ENCODE results near the gene MATN1.

Gene MATN1

DNA sequence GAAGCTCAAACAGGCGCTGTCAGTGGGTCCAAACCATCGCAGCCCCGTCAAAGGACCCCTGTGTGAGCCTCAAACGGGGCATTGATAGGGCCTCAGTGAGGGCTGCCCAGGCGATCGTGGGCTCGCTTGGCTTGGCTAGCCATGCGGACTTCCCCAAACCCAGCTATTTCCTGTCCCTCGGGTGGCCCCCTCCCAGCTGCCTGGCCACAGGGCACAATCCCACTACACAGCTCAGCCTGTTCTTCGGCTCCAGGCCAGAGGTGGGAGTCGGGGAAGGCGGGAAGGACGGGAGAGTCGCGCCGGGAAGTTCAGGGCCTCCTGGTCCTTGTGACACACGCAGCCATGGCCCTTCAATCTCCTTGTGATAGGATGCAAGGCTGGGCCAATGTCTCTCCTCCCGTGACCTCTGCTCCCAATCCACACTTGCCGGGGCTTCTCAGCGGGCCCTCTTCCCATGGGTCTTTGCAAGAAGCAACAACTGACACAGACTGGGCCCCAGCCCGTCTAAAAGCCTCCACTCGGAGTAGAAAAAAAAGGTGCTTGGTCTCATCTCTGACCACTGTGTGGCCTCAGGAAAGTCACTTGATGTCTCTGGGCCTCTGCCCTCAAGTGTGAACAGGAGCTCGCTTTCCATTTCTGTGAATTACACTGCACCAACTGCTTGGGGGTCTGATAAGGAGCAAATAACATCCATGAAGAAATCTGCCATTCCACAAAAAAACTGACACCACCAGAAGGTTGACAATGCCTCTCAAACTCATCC lies 7.1 kb upstream of the MATN1 start:
- DNase-seq = peak; percentile 68

DNA sequence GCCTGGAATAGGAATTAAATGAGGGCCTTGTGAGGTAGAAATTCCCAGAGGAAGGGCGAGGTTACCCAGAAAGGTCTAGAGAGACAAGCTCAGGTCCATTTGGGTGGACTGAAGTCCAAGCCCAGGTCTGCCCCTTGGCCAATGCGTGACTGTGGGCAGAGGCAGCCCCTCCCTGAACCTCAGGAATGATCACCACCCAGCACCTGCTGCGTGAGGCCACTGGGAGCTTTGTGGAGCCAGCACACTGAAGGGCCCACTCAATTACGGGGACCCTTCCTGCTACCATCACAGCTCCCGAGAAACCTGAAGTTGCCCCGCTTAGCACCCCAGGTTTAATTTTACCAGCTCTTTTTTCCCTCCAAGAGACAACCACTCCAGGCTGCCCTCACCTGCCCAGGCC lies 6.5 kb upstream of the MATN1 start:
- DNase-seq = no peak

DNA sequence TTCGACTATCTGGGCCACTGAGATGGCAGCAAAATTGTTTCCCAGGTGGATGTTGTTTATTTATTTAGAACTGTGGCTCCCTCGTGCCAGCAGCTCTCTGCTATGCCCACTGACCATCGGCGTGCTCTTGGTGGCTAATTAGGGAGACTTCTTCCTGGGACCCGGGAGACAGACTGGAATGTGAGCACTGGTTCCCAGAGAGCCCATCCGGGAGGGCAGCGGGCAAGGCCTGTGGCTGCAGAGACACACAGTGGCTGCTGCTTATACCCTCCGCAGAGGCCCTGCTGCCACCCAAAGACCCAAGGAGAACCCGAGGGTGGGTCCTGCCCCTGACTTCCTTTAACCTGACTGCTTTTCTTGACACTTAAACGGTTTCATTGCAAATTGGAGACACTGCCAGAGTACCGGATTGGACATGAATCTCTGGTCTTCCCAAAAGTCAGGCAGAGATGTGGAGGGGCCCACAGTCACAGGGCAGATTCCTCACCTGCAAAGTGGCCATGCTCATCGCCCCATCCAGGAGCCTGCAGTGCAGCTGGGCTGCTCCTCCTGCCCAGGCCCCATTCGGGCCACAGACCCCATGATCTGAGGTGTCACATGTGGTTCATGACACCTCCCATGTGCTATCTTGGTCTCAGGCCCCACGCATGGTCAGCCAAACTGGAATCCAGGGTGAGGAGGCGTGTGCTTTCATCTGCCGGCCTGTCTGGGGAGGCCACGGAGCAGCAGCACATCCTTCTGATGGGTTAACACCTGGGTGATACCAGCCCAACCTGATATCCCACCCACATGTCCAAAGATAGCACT lies 5.7 kb upstream of the MATN1 start:
- no peak for DNase-seq

DNA sequence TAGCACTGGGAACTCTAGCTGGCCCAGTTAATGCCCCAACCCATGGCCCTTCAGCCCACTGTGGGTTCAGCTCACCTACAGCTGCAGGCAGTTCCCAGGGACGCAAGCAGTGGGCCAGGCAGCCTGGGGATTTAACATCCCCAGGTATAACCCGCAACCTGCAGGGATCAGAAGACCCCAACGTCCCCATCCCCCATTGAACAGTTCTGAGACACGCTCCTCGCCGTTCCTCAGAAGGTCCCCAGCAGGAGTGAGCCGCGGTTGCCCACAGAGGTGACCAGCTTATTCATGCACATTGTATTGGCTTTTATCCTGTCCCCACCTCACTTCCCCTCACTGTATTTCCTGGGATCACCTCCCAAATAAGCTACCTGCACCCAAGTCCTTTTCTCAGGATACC lies 5.0 kb upstream of the MATN1 start:
- DNase-seq = no peak

DNA sequence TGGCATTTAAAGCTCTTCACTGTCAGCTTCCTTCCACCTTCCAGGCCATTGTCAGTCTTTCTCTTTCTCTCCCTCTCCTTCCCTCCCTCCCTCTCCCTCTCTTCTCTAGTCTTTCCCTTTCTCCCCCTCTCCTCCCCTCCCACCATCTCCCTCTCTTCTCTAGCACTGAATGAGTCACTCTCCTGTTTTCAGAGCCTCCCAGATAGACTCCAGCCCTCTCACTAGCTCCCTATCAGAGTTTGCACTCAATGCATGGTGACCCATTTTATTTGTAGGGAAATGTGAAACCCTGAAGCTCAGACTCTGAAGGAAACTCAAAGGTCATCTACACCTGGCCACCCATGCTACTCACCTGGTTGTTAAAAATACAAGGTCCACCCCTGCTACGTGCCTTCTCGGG lies 4.4 kb upstream of the MATN1 start:
- no peak for DNase-seq

DNA sequence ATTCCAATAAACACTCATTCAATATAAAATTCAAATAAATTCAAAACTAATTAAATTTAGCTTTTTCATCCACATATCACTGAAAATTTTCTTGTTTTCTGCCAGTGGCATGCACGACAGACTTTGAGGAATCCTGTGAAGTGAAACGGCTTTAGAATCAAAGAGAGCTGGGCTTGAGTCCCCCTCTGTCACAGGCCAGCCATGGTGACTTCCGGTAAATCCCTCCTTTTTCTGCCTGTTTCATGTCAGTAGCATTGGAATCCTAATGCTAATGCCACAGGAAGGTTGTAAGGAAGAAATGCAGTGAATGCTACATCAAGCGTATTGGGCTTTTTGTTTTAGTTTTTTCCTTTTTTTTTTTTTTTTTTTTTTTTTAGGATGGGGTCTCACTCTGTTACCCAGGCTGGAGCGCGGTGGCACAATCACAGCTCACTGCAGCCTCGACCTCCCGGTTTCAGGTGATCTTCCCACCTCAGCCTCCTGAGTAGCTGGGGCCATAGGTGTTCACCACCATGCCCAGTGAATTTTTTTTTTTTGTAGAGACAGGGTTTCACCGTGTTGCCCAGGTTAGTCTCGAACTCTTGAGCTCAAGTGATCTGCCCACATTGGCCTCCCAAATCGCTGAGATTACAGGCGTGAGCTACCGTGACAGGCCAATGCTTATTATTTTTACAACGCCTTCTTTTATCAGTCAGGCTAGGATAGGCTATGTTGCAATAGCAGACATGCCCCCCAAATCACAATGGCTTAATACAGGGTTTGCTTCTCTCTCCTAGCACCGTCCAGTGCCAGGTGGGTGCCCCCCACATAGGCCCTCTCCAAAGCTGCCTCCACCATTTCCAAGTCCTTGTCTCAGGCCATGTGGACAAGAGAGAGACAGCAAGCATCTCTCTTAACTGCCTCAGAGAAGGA lies 3.6 kb upstream of the MATN1 start:
- DNase-seq = no peak

DNA sequence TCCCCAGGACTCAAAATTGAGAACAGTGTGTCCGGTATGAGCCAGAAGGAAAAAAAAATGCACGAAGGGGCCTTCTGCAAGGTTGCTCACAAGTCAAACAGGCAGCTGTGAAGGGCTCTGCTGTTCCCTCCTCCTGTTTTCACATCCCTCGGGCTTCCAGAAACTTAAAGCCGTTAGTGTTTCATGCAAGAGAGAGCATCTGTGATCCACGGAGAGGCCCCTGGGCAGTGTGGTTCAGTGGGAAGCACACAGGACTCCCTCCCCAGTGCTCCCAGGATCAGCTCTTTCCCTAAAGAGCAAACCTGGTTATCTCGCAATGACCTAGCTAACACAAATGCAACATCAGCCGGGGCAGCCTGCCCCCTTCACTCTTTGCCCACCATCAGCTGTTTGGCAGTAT lies 2.9 kb upstream of the MATN1 start:
- no peak for DNase-seq

DNA sequence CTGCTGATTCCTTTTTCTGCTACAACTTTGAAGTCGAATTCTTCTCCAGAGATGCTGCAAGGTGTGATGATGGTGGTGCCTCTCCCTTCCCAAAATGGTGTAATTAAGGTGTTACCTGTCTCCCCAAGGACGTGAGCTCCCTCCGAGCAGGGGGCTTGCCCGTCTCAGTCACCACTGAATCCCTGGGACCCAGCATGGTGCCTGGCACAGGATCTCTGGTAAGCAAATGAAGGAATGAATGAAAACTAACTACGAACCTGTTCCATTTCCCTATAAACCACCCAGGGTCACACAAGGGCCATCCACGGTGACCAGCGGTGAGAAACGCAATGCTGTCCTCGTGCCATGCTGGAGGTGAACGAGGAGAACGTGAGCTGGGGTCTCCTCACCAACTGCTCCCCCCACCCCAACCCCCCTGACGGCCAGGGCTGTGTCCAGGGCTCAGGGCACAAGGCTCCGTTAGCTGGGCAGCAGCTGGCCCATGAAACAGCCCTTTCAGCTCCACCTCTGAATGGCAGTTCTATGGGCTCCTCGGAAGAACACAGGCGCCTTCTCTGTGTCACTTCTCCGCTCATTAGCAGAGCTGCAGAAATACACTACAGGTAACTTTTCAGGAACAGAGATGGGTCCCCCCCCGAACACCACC lies 2.2 kb upstream of the MATN1 start:
- DNase-seq = no peak

DNA sequence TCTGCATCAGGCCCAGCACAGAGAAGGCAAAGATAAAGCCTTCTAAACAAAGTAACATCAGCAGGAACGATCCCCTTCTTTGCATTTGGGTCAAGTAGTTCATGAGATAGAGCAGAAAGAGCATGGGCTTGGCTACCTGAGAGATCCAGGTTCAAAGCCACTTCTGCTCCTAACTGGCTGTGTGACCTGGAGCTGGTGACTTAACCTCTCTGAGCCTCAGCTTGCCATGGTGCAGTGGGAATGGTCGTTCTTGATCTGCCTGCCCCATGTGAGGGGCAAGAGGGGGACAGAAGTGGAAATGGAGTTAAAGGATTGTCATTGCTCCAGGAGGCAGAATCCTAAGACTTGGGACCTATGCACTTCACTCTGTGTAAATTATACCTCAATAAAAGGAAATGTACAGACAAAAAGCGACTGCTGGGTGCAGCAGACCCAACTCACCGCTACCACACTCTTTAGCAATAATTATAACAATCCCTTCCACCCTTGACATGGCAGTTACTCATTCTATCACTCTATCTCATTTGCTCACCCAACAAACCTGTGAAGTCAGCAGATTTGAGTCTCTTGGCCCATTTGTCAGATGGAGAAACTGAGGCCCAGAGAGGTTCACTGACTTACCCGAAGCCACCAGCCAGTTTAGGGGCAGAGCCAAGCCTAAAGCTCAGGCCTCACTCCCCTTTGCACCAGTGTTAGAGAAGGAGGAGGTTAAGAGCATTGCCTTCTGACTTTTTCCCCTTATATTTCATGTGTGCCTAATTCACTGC lies 1.5 kb upstream of the MATN1 start:
- DNase-seq = no peak

DNA sequence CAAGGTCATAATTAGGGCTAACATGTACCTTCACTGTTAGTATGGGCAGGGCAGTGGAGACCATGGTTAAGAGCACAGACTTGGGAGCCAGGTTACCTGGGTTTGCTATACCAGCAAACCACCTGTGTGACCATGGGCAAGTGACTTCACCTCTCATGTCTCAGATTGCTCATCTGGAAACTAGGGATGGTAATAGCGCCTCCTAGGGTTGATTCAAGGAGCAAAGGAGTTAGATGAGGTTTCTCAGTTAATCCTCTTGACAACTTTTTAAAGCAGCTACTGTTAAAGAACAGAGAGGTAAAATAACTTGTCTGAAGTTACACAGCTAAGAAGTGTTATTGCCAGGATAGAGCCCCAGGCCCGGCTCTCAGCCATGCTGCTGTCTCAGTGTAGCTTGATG lies 790 bp upstream of the MATN1 start:
- no peak for DNase-seq

DNA sequence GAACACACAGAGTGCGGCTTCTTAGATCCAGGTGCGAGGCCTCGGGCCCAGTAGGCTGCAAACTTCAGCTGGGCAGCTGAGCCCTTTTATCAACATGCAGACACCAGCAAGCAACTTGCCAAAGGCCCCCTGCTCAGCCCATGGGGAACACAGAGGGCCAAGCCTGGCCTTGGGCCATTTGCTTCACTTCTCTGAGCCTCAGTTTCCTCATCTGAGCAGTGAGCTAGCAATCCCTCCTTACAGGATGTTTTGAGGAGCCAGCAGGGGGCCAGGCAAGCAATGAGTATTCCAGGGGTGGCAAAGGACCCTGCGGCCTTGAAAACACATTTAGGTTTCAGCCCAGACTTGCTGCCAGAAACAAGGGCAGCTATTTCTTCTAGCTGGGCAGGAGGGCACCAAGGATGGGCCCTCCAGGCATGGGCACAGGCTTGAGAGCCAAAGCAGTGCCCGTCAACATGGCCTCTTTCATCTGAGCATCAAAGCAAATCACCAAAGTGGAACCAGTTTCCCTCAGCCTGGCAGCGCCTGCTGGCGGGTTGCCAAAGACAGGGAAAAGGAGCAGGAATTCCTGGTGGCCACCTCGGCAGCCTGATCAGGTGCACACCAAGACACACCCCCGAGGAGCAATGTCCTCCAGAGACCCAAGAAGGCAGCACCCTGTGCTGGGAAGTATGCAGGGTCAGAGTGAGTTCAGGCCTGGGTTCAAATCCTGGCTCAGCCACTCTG lies 1.4 kb downstream of the MATN1 start:
- DNase-seq = no peak

DNA sequence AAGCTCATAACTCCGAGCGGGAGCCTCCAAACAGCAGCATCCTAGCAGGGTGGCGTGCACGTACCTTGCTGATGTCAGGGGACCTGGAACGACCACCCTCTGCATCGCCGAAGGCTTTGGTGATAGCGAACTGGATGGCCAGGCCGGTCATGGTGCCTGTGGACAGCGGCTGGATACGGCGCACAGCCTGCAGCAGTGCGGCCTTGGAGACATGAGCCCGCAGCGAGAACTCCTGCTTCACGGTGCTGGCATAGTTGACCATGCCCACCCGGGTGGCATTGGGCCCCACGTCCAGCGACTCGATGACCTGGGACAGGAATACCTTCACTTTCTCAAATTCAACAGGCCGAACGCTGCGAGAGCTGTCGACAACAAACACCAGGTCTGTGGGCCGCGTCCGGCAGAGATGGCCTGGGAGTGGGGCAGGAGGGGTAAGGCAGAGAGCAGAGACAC lies 2.0 kb downstream of the MATN1 start:
- no peak for DNase-seq

DNA sequence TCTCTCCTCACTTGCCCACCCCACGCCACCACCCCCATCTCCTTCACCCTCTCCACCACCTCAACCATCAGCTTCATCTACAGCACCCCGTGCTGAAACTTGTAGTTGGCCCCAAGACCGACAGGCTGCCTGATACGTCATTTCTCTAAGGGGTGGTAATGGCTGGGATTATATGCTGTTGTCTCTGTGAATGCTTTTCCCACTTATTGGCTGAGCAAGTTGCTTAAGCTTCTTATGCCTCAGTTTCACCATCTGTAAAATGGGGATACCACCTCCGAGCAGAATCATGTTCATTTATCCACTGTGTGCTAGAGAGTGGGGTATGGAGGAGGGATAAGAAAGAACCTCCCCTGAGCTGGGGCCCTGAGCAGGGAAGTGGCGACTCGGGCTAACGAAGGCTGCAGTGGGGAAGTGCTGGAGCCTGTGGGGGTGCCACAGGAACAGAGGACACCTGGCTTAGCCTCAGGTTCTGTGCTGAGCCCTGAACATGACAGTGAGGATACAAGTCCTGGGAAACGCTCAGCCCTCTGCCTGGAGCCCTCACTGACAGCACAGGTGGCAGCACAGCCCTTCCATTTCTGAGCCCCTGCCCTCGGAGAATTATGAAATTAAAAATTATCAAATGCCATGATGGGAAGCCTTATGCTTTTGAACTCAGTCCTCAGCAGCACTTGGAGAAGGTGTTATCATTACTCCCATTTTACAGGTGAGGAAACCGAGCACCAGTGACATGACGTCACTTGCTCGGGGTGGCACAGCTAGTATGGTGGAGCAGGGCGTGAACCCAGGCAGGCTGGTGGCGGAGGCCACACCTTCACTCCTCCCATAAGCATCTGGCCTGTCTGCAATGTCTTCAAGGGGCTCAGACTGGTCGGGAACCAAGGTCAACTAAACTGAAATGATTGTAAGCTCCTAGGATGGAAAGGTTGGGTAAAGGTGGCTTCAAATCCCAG lies 2.8 kb downstream of the MATN1 start:
- DNase-seq = no peak

DNA sequence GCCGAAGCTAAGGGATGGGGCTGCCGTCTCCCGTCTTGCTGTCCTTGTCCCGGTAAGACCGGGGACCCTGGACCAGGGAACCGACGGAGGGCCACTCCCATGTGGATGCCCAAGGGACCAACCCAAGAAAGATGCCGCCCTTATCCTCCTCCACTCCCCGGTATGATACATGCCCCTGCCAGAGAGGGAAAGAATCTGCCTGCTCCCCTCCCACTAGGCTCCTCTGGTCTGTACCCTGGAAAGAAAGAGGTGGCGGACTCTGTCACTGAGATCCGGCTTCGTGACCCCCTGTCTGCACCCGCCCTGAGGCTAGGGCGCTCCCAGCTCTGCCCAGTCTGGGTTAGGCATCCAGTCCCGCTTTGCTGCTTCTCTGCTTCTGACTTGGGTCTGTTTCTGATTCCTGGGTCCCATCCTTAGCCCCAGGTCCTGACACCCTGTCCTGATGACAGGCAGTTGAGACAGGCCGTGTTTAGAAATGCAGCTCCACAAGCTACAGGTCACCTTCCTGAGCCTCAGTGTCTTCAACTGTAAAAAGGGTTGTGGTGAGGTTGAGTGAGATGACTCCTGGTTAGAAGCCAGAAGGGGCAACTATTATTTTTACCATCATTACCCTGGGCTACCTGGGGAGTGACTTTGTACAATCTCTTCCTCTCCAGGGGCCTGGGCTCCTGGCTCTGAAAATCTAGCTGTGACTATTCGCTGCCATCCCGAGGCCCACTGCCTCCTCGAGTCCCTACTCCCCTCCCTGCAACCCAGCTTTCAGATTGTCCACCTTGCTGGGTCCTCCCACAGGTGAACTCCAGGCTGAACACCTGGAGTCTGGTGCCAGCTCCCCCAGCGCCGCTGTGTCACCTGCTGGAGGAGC lies 3.7 kb downstream of the MATN1 start:
- DNase-seq = no peak

DNA sequence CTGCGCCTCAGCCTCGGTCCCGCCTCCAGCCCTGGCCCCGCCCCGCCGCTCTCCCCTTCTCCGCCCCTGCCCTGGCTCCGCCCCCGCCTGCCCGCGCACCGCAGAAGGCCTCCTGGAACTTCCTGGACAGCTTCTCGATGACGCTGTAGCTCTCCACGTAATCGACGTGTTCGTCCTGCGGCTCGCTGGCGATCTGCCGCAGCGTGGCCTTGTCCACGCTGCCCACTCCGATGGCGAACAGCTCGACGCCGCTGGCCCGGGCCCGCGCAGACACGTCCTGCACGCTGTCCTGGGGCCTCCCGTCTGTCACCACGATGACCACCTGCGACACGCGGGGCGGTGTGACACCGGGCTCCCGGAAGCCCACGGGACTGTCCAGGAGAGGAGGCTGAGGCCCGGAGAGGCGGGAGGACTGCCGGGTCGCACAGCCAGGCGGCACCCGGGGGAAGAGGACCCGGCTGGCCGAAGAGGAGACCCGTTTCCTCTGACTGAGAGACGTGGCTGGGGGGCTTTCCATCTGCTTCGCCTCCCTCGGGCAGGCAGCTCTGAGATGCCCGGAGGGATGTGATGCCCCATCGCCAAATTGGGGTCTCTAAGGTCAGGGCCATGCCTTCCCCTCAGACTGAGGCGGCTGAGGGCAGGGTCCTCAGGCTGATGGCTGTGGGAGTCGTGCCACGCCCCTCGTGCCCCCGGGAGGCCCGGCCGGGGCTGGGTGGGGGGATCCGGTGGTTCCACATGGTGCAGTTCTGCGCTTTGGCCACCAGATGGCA lies 4.6 kb downstream of the MATN1 start:
- peak; percentile 94 for DNase-seq

DNA sequence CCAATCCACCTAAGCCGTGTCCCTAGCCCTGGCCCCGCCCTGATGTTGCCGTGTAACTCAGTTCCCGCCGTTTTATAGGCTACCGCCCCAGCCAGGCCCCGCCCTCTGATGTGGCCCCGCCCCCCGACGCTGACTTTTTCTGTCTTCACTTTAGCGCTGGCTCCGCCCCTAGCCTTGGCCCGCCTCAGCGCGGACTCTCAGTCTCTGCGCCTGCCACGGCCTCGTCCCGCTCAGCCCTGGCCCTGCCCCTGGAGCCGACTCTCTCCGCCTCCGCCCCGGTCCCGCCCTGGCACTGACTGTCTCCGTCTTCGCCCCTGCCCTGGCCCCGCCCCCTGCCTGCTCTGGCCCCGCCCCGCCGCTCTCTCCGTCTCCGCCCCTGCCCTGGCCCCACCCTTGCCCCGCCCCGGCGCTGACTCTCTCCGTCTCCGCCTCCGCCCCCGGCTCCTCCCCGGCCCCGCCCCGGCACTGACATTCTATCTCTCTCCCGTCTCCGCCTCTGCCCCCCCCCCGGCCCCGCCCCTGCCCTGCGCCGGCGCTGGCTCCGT lies 5.2 kb downstream of the MATN1 start:
- peak; percentile 100 for DNase-seq

DNA sequence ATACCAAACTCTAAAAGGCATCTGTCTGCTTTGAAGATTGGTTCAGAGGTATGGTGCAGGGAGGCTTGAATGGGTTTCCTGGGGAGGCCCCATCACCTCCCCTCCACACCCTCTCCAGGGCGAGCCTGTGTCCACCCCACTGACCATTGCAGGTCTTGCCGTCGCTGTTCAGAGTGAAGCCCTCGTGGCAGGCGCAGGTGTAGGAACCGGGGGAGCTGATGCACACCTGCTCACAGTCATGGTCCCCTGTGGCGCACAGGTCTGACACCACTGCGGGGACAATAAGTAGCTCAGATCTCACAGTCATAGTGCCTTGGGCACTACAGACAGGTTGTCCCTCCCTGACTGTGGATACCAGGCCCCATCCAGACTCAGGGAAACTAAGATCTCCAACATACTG lies 6.7 kb downstream of the MATN1 start:
- no peak for DNase-seq

DNA sequence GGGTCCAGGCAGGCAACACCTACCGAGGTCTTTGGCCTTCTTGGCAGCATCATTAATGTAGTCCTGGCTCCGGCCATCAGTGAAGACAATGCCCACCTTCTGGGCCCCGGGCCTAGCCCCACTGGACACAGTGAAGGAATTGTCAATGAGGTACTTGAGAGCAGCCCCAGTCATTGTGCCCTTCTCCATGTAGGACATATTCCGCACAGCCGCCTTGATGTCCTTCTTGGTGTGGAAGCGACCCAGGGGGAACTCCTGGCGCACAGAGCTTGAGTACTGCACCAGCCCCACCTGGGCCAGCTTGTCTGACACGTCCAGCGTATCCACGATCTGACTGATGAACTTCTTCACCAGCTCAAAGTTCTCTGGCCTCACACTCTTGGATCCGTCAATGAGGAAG lies 7.5 kb downstream of the MATN1 start:
- DNase-seq = no peak

Data from right forelimb (tissue), 1 donor.